Adrenal gland (tissue), 12 donors: ENCODE data around the gene CDC20B. TPM values are rescaled to one million over a fixed set of nuclear protein-coding genes. Genes with fewer than 3 reads are reported as not detected.
A peak's percentile ranks its signal among the peaks of the same experiment; 100 is the strongest.

Experiments
- DNase-seq, 7 donors: peaks; one replicate each; pipeline ENCODE4 v3.0.0-alpha.2; 2019 to 2020
- H3K27ac ChIP-seq, 5 donors: fragments of 200-600 bp; sonication (generic) in 4 of 5; 1 replicate in 3 of 5; 2 replicates in 2 of 5; pipeline versions ENCODE4 v1.5.1 to v1.8.0; 2016 to 2020; ENCODE audit warnings: mild to moderate bottlenecking in 1 of 5
- H3K27me3 ChIP-seq: fragments of 200-600 bp; 2 replicates; pipeline ENCODE4 v1.8.0; 2021
- H3K36me3 ChIP-seq, 2 donors: fragments of 200-600 bp; replicated peaks in 1 of 2; 1 replicate in 1 of 2; 2 replicates in 1 of 2; pipeline versions ENCODE4 v1.5.1 to v1.8.0; 2018 to 2022
- H3K4me1 ChIP-seq, 2 donors: fragments of 200-600 bp; replicated peaks in 1 of 2; 1 replicate in 1 of 2; 2 replicates in 1 of 2; pipeline versions ENCODE4 v1.5.1 to v1.8.0; 2018 to 2021
- H3K4me3 ChIP-seq, 4 donors: fragments of 200-600 bp; sonication (generic) in 3 of 4; one replicate each; pipeline ENCODE4 v1.5.1; 2016 to 2018
- H3K9me3 ChIP-seq, 3 donors: fragments of 200-600 bp; sonication (generic) in 1 of 3; replicated peaks in 1 of 3; 1 replicate in 2 of 3; 2 replicates in 1 of 3; pipeline versions ENCODE4 v1.5.1 to v1.8.0; 2016 to 2021
- CTCF ChIP-seq, 6 experiments: fragments of 450-650 bp in 4 of 6; fragments of 200-600 bp in 2 of 6; sonication (generic) in 1 of 6; IDR thresholded peaks; 1 replicate in 5 of 6; 2 replicates in 1 of 6; pipeline versions ENCODE4 v1.5.1 to v1.8.0; 2016 to 2021; ENCODE audit warnings: antibody characterized with exemption in 6 of 6, mild to moderate bottlenecking in 2 of 6, moderate library complexity in 1 of 6
- POLR2A ChIP-seq, 2 donors: fragments of 450-650 bp; IDR thresholded peaks; one replicate each; pipeline ENCODE4 v1.6.1; 2017; ENCODE audit warnings: antibody characterized with exemption in 2 of 2, mild to moderate bottlenecking in 2 of 2, moderate library complexity in 1 of 2
- WGBS, 4 donors: extraction: QIAGEN DNeasy Blood & Tissue Kit in 2 of 4; methylation state at CpG; one replicate each; pipeline versions ENCODE4 v1.1.5 to v1.1.7; 2013 to 2017; 5-methylcytosine and 5-hydroxymethylcytosine counted together
- intact Hi-C, 2 donors: fragments of 100-400 bp; cut with DNase I; formaldehyde crosslinking; loops; one replicate each; pipeline versions ENCODE4 v1.14.1 to v1.15.0; 2022 to 2023
- polyA plus RNA-seq, 3 donors: library from polyadenylated mRNA; stranded (reverse); fragments of 200-250 nt in 2 of 3; fragments of 350-450 nt in 1 of 3; fragmentation: Illumina TruSeq in 1 of 3; extraction: RNeasy Lipid Tissue Mini Kit (QIAGEN cat#74804) in 1 of 3; gene quantifications; one replicate each; pipeline ENCODE4 v1.2.3, GENCODE V29; 2013 to 2014
- total RNA-seq, 9 donors: library from RNA; depleted of rRNA in 4 of 9; stranded (reverse); fragments of >200 nt in 4 of 9; fragments of 120-200 nt in 1 of 9; fragmentation: NEBNext Ultra II Directional in 1 of 9; extraction: Animal tissue kit (Norgen Biotek cat#: 25700) in 1 of 9; gene quantifications; one replicate each; pipeline versions ENCODE4 v1.1.0 to v1.2.4, GENCODE V29; 2013 to 2023
- donor health status: healthy with polysubstance abuse.
- donor health status: Bipolar disorder and iron deficiency.
- donor health status: DM: yes; HTN: yes; CAD: no.
- donor health status: DM: no; HTN: no; CAD: no.
- donor health status: DM: no; HTN: no; CAD: no.
- donor health status: DM: yes; HTN: yes; CAD: no.

CDC20B gene
- total and polyA plus RNA-seq, 12 donors = 0.11 TPM; not detected in 11

DNA sequence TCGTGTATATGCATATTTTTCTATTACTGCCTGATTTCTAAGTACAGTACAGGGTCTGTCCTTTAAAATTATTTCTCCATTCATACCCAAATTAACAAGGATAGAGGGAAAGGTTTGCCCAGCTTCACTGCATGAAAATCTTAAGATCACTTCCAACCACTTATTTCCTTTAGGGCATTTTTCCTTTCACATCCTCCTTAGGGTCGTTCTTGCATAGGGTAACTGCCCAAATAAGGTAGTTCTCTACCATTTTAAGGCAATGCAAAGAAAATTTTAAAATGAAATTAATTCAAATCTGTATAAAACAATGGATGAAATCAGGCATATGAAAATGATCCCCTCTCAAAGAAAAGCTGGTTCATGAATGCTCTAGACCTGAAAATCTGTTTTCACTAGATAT, 4.1 kb upstream of the CDC20B start:
- intact Hi-C loops = loop anchor here in 1 of 2 donors (10.0 kb wide), 1 partner anchor 48 kb away; the partner anchor contains the start of gene MCIDAS
- peaks cover 65% of the 10 kb centered on the region for H3K27me3 ChIP-seq
- TF ChIP-seq CTCF (IDR thresholded peaks at IDR 0.05) = no peak
- no peak for TF ChIP-seq POLR2A (IDR thresholded peaks at IDR 0.05)
- H3K27ac ChIP-seq = no peak overlapping the region
- DNase-seq = no peak
- peaks cover 13 to 25% of the 10 kb centered on the region in 2 donors for H3K4me1 ChIP-seq
- H3K9me3 ChIP-seq = no peaks in the 10 kb centered on the region
- no peaks in the 10 kb centered on the region for H3K36me3 ChIP-seq
- WGBS, 4 donors = 15 to 28% (median 24%) methylated on average over 2 of the region's 2 CpGs
- H3K4me3 ChIP-seq = no peak overlapping the region

GRCh38 chr5:55176176-55176818, 3.3 kb upstream of the CDC20B start:
- Histone ChIP-seq H3K27me3 (peaks cover 65% of the 10 kb centered on the region), H3K4me1 (peaks cover 13 to 26% of the 10 kb centered on the region in 2 donors), H3K4me3 (peak overlapping the region in 1 of 4 donors; percentile 27), H3K27ac (no peak overlapping the region), H3K9me3 (no peaks in the 10 kb centered on the region), H3K36me3 (no peaks in the 10 kb centered on the region)
- WGBS, 4 donors = 3 to 8% (median 4%) methylated on average over 42 to 44 of the region's 44 CpGs
- intact Hi-C loops = loop anchor here in 1 of 2 donors (10.0 kb wide), 1 partner anchor 49 kb away; the partner anchor contains the start of gene MCIDAS
- no peak for DNase-seq
- TF ChIP-seq CTCF (IDR thresholded peaks at IDR 0.05) (peak in 1 of 6 experiments; percentile 19), POLR2A (IDR thresholded peaks at IDR 0.05) (no peak)

DNA sequence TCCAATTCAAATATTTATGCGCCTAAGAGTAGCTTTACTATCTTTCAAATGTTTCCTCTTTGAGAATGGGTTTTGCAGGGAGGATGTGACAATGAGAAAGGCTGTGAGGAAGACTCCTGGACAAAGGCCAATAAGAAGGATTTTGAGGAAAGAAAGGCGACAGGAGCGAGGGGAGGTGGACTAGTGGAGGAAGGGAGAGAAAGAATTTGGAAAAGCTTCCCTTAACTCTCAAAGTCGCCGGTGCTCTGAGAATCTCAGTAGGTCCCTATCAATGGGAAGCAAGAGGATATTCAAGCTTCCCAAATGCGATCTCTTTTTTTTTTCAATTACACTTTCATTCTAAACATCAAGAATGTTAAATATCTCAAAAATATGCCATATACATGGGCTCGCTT, 2.8 kb upstream of the CDC20B start:
- TF ChIP-seq CTCF (IDR thresholded peaks at IDR 0.05) (no peak), POLR2A (IDR thresholded peaks at IDR 0.05) (no peak)
- Histone ChIP-seq H3K27me3 (peaks cover 67% of the 10 kb centered on the region), H3K4me3 (no peak overlapping the region), H3K4me1 (peaks cover 13 to 26% of the 10 kb centered on the region in 2 donors), H3K27ac (no peak overlapping the region), H3K36me3 (no peaks in the 10 kb centered on the region), H3K9me3 (no peaks in the 10 kb centered on the region)
- no peak for DNase-seq
- 20 to 26% (median 21%) methylated on average over 7 of the region's 7 CpGs for WGBS, 4 donors
- intact Hi-C loops = loop anchor here in 1 of 2 donors (10.0 kb wide), 1 partner anchor 49 kb away; the partner anchor contains the start of gene MCIDAS

- peaks cover 13 to 26% of the 10 kb centered on the region in 2 donors for H3K4me1 ChIP-seq
- TF ChIP-seq CTCF (IDR thresholded peaks at IDR 0.05) (no peak), POLR2A (IDR thresholded peaks at IDR 0.05) (no peak)
- intact Hi-C loops = loop anchor here (5.0 to 10.0 kb wide), 2 partner anchors 51 to 519 kb away; partner anchors contain the start of gene MCIDAS (in 1 of the 2)
- DNase-seq = peak in 1 of 7 donors; percentile 7
- peak overlapping the region in 1 of 4 donors; percentile 62 for H3K4me3 ChIP-seq
- 13 to 16% (median 15%) methylated on average over 8 of the region's 8 CpGs for WGBS, 4 donors
- H3K36me3 ChIP-seq = no peaks in the 10 kb centered on the region
- no peaks in the 10 kb centered on the region for H3K9me3 ChIP-seq
- H3K27me3 ChIP-seq = peaks cover 55% of the 10 kb centered on the region
- H3K27ac ChIP-seq = no peak overlapping the region
Observed at GRCh38 chr5:55173687-55174230, 782 bp upstream of the CDC20B start.
